ENCODE data around the gene EHD3. TPM values are rescaled to one million over a fixed set of nuclear protein-coding genes. Genes with fewer than 3 reads are reported as not detected.

EHD3 gene
- total and polyA plus RNA-seq, 2 of the 4 experiments (the other 2 are of a cell fraction): 29.1 to 39.8 TPM

- DNase-seq: peak; percentile 22
- dilution Hi-C loops (cut with HindIII; ENCODE audit: low sequenced_read_pairs, unreplicated experiment): no loop called here
These were observed 35.1 kb downstream of the EHD3 start for GRCh38 chr2:31269087-31269486.

More at GRCh38 chr2:31269087-31269486, 35.1 kb downstream of the EHD3 start:
- no peak overlapping the region for H2BK120ac ChIP-seq (ENCODE audit: low read depth, low read length)
- H3K4me1 ChIP-seq (ENCODE audit: control insufficient read depth, insufficient read depth, low read length): peaks cover 18% of the 10 kb centered on the region
- H3K9ac ChIP-seq (ENCODE audit: low read depth, low read length): no peak overlapping the region
- no peak overlapping the region for H2BK20ac ChIP-seq (ENCODE audit: low read depth, low read length)
- H3K9me1 ChIP-seq (ENCODE audit: insufficient read depth, low read length): peaks cover 18% of the 10 kb centered on the region; the same call in 1 of the 2 replicates
- TF ChIP-seq MAFK (IDR thresholded peaks at IDR 0.05; ENCODE audit: low read depth, low read length): no peak
- TF ChIP-seq CEBPB (IDR thresholded peaks at IDR 0.05; ENCODE audit: low read depth, low read length): 0 out of 2 replicates have a peak, but pooled peaks have one; percentile 2
- no peak overlapping the region for H3K27ac ChIP-seq (ENCODE audit: insufficient read depth, low read length)
- intact Hi-C loops (cut with micrococcal nuclease) (no loop called here), in situ Hi-C loops (cut with MboI; ENCODE audit: low sequenced_read_pairs) (no loop called here)
- no peak overlapping the region; the same call in 1 of the 2 replicates for H3K4ac ChIP-seq (ENCODE audit: low read depth, low read length)
- H4K8ac ChIP-seq (ENCODE audit: low read depth in 2 of 2, low read length in 2 of 2): 0 out of 4 replicates have a peak overlapping the region, but pooled peaks of 1 of the 2 experiments have one; percentile 18
- no peaks in the 10 kb centered on the region for H3K27me3 ChIP-seq (ENCODE audit: control insufficient read depth, insufficient read depth, low read length)
- peak overlapping the region; percentile 25 for H2AFZ ChIP-seq (replicated peaks; ENCODE audit: low read length, poor library complexity)
- ChIA-PET CTCF (no interaction called here), POLR2A (ENCODE audit: unreplicated experiment) (no interaction called here)
- no peak overlapping the region for H3K4me3 ChIP-seq (ENCODE audit: insufficient read depth, low read depth, low read length)
- no peak overlapping the region for H3K4me2 ChIP-seq (ENCODE audit: low read depth, low read length)
- WGBS, 2 experiments (ENCODE audit: extremely low coverage in 2 of 2, insufficient read length in 1 of 2): 80% methylated on average over 2 of the region's 4 CpGs; no CpG with 5 or more reads in 1 of the 2 experiments
- no peak overlapping the region for H3K56ac ChIP-seq (ENCODE audit: extremely low read depth, insufficient read depth, low read length)
- no peaks in the 10 kb centered on the region; a peak in 1 of 4 replicates for H3K79me1 ChIP-seq (ENCODE audit: low read depth in 1 of 2, low read length in 2 of 2)
- H2AK5ac ChIP-seq (ENCODE audit: low read depth, low read length): peak overlapping the region; percentile 71; the same call in 1 of the 2 replicates
- no TSS peak for BruUV-seq (replicated peaks)
- no peak overlapping the region for H2BK5ac ChIP-seq (ENCODE audit: low read depth, low read length, poor library complexity, severe bottlenecking)
- H2AK9ac ChIP-seq (replicated peaks; ENCODE audit: low read depth, low read length, poor library complexity): peak overlapping the region; percentile 11
- H4K20me1 ChIP-seq (ENCODE audit: insufficient read depth, low read length): peaks cover 3% of the 10 kb centered on the region; the same call in 1 of the 2 replicates
- peak overlapping the region; percentile 58; the same call in 1 of the 2 replicates for H3K14ac ChIP-seq (replicated peaks; ENCODE audit: low read depth, low read length)
- ATAC-seq (ENCODE audit: low read depth): peak; percentile 33
- H3K36me3 ChIP-seq (ENCODE audit: control insufficient read depth, insufficient read depth, low read length): peaks cover 11% of the 10 kb centered on the region
- H3K18ac ChIP-seq (ENCODE audit: low read depth, low read length): no peak overlapping the region
- H3K9me3 ChIP-seq (ENCODE audit: control insufficient read depth, insufficient read depth, low read length): no peaks in the 10 kb centered on the region
- no peak overlapping the region; the same call in 1 of the 2 replicates for H3K23ac ChIP-seq (ENCODE audit: low read depth, low read length)
- no peak overlapping the region for H2BK15ac ChIP-seq (ENCODE audit: low read depth, low read length)
- H4K5ac ChIP-seq (ENCODE audit: low read depth, low read length): no peak overlapping the region
- H4K91ac ChIP-seq (ENCODE audit: insufficient read depth, low read depth, low read length): no peak overlapping the region
